MM.1S (cell line): ENCODE measurements around the gene IGF2.
"Not testable (repeated sequence)": the region's sequence is repeated elsewhere in the genome, so short reads cannot be mapped to it uniquely, and the experiment has no call there.

Source experiments
- DNase-seq: peaks from one replicate; pipeline ENCODE4 v3.0.0-alpha.2; 2015
- H2AFZ ChIP-seq: fragments of 300-600 bp; sonication (generic); 2 replicates; pipeline ENCODE4 v1.6.0; 2016; ENCODE audit warnings: antibody characterized with exemption, low read length
- H3F3A ChIP-seq: fragments of 300-600 bp; sonication (generic); 2 replicates; pipeline ENCODE4 v1.6.1; 2016; ENCODE audit warnings: mild to moderate bottlenecking, antibody characterized with exemption, low read length, moderate library complexity, mixed read lengths; ENCODE audit not compliant: insufficient read depth
- H3K27ac ChIP-seq: fragments of 300-600 bp; sonication (generic); 2 replicates; pipeline ENCODE4 v1.5.1; 2016; ENCODE audit warnings: mild to moderate bottlenecking, low read length
- H3K27me3 ChIP-seq: fragments of 300-600 bp; sonication (generic); replicated peaks from 2 replicates; pipeline ENCODE4 v1.6.0; 2016; ENCODE audit warnings: low read length; ENCODE audit not compliant: insufficient read depth
- H3K36me3 ChIP-seq: fragments of 300-600 bp; sonication (generic); replicated peaks from 2 replicates; pipeline ENCODE4 v1.6.1; 2016; ENCODE audit warnings: mild to moderate bottlenecking, low read length, mixed read lengths; ENCODE audit not compliant: insufficient read depth
- H3K4me1 ChIP-seq: fragments of 300-600 bp; sonication (generic); 2 replicates; pipeline ENCODE4 v1.6.1; 2016; ENCODE audit warnings: low read length, mixed read lengths
- H3K4me2 ChIP-seq: fragments of 300-600 bp; sonication (generic); 2 replicates; pipeline ENCODE4 v1.6.0; 2016; ENCODE audit warnings: low read depth, low read length
- H3K4me3 ChIP-seq: fragments of 300-600 bp; sonication (generic); 2 replicates; pipeline ENCODE4 v1.5.1; 2016; ENCODE audit warnings: low read length, mixed read lengths
- H3K79me2 ChIP-seq: fragments of 300-600 bp; sonication (generic); 2 replicates; pipeline ENCODE4 v1.6.1; 2016; ENCODE audit warnings: mixed run types, low read length, mixed read lengths
- H3K9ac ChIP-seq: fragments of 300-600 bp; sonication (generic); 2 replicates; pipeline ENCODE4 v1.6.1; 2016; ENCODE audit warnings: low read length, mixed read lengths
- H3K9me2 ChIP-seq: fragments of 300-600 bp; sonication (generic); replicated peaks from 2 replicates; pipeline ENCODE4 v1.6.1; 2016; ENCODE audit warnings: mild to moderate bottlenecking, low read length, mixed read lengths; ENCODE audit not compliant: insufficient read depth
- H3K9me3 ChIP-seq: fragments of 300-600 bp; sonication (generic); replicated peaks from 2 replicates; pipeline ENCODE4 v1.6.1; 2016; ENCODE audit warnings: mild to moderate bottlenecking, low read length, mixed read lengths; ENCODE audit not compliant: insufficient read depth
- H4K20me1 ChIP-seq: fragments of 300-600 bp; sonication (generic); 2 replicates; pipeline ENCODE4 v1.6.1; 2016; ENCODE audit warnings: mild to moderate bottlenecking, low read length, moderate library complexity, mixed read lengths; ENCODE audit not compliant: insufficient read depth
- CTCF ChIP-seq: fragments of 300-600 bp; sonication (generic); IDR thresholded peaks from 2 replicates; pipeline ENCODE4 v1.5.1; 2016; ENCODE audit warnings: antibody characterized with exemption, low read length, mixed read lengths
- EZH2 ChIP-seq: fragments of 300-600 bp; sonication (generic); optimal IDR thresholded peaks from 2 replicates; pipeline ENCODE3; 2017; ENCODE audit warnings: low read depth, mild to moderate bottlenecking, antibody characterized with exemption, low read length, mixed read lengths
- EZH2phosphoT487 ChIP-seq: fragments of 300-600 bp; sonication (generic); IDR thresholded peaks from 2 replicates; pipeline ENCODE4 v1.6.1; 2018; ENCODE audit warnings: antibody characterized with exemption, low read length

Gene IGF2

GRCh38 chr11:2179516-2179915, 40.3 kb upstream of the IGF2 start:
- H3K36me3 ChIP-seq, result no peaks in the 10 kb centered on the region
- no peak overlapping the region for H3K9ac ChIP-seq
- no peaks in the 10 kb centered on the region for H3F3A ChIP-seq
- H3K4me3 ChIP-seq, result no peak overlapping the region
- no peaks in the 10 kb centered on the region for H3K9me3 ChIP-seq
- no peak for DNase-seq
- H4K20me1 ChIP-seq, result no peaks in the 10 kb centered on the region
- peaks cover 83% of the 10 kb centered on the region for H3K27me3 ChIP-seq
- H3K79me2 ChIP-seq, result no peaks in the 10 kb centered on the region
- H2AFZ ChIP-seq, result no peak overlapping the region
- H3K27ac ChIP-seq, result no peak overlapping the region
- TF ChIP-seq CTCF (no peak), EZH2phosphoT487 (no peak), EZH2 (no peak)
- no peak overlapping the region for H3K4me2 ChIP-seq
- H3K4me1 ChIP-seq, result no peaks in the 10 kb centered on the region
- no peaks in the 10 kb centered on the region for H3K9me2 ChIP-seq

GRCh38 chr11:2178906-2179494, 39.8 kb upstream of the IGF2 start:
- Histone ChIP-seq H3K27me3 (peaks cover 83% of the 10 kb centered on the region), H3K4me1 (no peaks in the 10 kb centered on the region), H3K9ac (no peak overlapping the region), H3K9me3 (no peaks in the 10 kb centered on the region), H3K36me3 (no peaks in the 10 kb centered on the region), H4K20me1 (no peaks in the 10 kb centered on the region), H3K4me2 (no peak overlapping the region), H2AFZ (no peak overlapping the region), H3K9me2 (no peaks in the 10 kb centered on the region), H3K79me2 (no peaks in the 10 kb centered on the region), H3F3A (no peaks in the 10 kb centered on the region), H3K4me3 (no peak overlapping the region), H3K27ac (no peak overlapping the region)
- no peak for TF ChIP-seq EZH2phosphoT487
- no peak for TF ChIP-seq EZH2
- no peak for TF ChIP-seq CTCF
- DNase-seq, result no peak

GRCh38 chr11:2178055-2178773, 39.0 kb upstream of the IGF2 start:
- not testable (repeated sequence) for DNase-seq, H4K20me1 ChIP-seq, H2AFZ ChIP-seq, H3K27ac ChIP-seq, H3K79me2 ChIP-seq, H3K36me3 ChIP-seq, H3K4me3 ChIP-seq, H3K9me3 ChIP-seq, H3K9ac ChIP-seq, H3F3A ChIP-seq, H3K9me2 ChIP-seq, H3K4me2 ChIP-seq, H3K4me1 ChIP-seq
- H3K27me3 ChIP-seq, result peaks cover 83% of the 10 kb centered on the region

- no peak overlapping the region for H3K4me2 ChIP-seq
- no peaks in the 10 kb centered on the region for H3K9me3 ChIP-seq
- H3K4me1 ChIP-seq, result no peaks in the 10 kb centered on the region
- no peaks in the 10 kb centered on the region for H4K20me1 ChIP-seq
- H2AFZ ChIP-seq, result no peak overlapping the region
- no peaks in the 10 kb centered on the region for H3K79me2 ChIP-seq
- H3K27me3 ChIP-seq, result peaks cover 83% of the 10 kb centered on the region
- no peaks in the 10 kb centered on the region for H3K9me2 ChIP-seq
- H3F3A ChIP-seq, result no peaks in the 10 kb centered on the region
- TF ChIP-seq CTCF (no peak), EZH2 (no peak), EZH2phosphoT487 (no peak)
- H3K36me3 ChIP-seq, result no peaks in the 10 kb centered on the region
- H3K27ac ChIP-seq, result no peak overlapping the region
- no peak overlapping the region for H3K9ac ChIP-seq
- no peak overlapping the region for H3K4me3 ChIP-seq
- DNase-seq, result no peak
Measured at GRCh38 chr11:2177076-2177475, 37.9 kb upstream of the IGF2 start.
